Neural cell (in vitro differentiated cells): Measurements from ENCODE around the gene SMIM44.

Source experiments
- EZH2 ChIP-seq: fragments of 200-600, 300-800 bp; shearing (Covaris generic), sonication (generic); IDR thresholded peaks from 2 replicates; pipeline ENCODE4 v1.6.1; 2014; ENCODE audit warnings: antibody characterized with exemption, low read length, borderline replicate concordance, mild to moderate bottlenecking; ENCODE audit not compliant: insufficient read depth, poor library complexity, severe bottlenecking
- POLR2AphosphoS5 ChIP-seq: IDR thresholded peaks from 2 replicates; pipeline ENCODE4 v1.6.1; 2012
- RAD21 ChIP-seq: fragments of 450-650 bp; conservative IDR thresholded peaks from 2 replicates; pipeline ENCODE4 v1.6.1; 2014; ENCODE audit warnings: antibody characterized with exemption, mild to moderate bottlenecking, moderate library complexity
- TAF1 ChIP-seq: IDR thresholded peaks from 2 replicates; pipeline ENCODE4 v1.6.1; 2012; ENCODE audit warnings: low read depth
- TF ChIP-seq, protein P1 (sequence below): fragments of 450-650 bp; IDR thresholded peaks from 2 replicates; pipeline ENCODE4 v1.5.1; 2014; ENCODE audit warnings: antibody characterized with exemption, mild to moderate bottlenecking, moderate library complexity; ENCODE audit not compliant: poor library complexity, severe bottlenecking
- TF ChIP-seq, protein P2 (sequence below): IDR thresholded peaks from 2 replicates; pipeline ENCODE4 v1.6.1; 2012; ENCODE audit warnings: borderline replicate concordance

DNA sequence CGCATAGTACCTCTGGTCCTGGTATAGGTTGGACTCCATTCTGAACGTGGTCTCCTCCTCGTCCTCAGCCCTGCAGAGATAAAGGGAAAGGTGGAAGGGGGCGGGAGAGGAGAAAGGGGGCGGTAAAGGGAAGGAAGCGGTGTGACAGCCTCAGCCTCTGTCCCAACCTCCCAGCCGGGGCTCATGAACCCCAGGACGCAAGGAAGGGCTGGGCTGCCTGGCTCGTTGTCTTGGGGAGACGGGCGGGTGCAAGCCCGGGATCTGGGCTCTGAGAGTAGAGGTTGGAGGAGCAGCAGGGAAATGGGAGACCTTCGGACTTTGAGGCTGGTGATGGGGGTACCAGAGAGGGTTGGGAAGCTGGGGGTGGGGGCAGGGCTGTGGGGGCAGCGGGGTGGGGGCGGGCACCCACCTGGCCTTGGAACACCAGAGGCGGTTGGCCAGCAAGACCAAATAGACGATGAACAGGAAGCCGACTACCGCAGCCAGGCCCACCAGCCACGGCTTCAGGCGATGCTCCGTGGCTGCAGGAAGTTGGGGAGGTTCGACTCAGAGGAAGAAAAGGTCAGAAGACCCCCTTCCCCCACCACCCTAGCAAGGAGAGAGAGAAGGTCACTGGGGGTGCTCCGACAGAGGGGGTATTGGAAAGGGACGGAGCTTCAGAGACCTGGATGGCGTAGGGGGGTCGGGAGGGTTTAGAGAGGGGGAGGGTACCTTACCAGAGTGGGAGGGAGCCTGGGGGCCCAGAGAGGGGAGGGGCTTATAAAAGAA, 4.6 kb downstream of the SMIM44 start:
- TF ChIP-seq, protein P1, sequence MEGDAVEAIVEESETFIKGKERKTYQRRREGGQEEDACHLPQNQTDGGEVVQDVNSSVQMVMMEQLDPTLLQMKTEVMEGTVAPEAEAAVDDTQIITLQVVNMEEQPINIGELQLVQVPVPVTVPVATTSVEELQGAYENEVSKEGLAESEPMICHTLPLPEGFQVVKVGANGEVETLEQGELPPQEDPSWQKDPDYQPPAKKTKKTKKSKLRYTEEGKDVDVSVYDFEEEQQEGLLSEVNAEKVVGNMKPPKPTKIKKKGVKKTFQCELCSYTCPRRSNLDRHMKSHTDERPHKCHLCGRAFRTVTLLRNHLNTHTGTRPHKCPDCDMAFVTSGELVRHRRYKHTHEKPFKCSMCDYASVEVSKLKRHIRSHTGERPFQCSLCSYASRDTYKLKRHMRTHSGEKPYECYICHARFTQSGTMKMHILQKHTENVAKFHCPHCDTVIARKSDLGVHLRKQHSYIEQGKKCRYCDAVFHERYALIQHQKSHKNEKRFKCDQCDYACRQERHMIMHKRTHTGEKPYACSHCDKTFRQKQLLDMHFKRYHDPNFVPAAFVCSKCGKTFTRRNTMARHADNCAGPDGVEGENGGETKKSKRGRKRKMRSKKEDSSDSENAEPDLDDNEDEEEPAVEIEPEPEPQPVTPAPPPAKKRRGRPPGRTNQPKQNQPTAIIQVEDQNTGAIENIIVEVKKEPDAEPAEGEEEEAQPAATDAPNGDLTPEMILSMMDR = no peak
- TF ChIP-seq RAD21 (no peak), EZH2 (no peak), POLR2AphosphoS5 (no peak), TAF1 (no peak)
- TF ChIP-seq, protein P2, sequence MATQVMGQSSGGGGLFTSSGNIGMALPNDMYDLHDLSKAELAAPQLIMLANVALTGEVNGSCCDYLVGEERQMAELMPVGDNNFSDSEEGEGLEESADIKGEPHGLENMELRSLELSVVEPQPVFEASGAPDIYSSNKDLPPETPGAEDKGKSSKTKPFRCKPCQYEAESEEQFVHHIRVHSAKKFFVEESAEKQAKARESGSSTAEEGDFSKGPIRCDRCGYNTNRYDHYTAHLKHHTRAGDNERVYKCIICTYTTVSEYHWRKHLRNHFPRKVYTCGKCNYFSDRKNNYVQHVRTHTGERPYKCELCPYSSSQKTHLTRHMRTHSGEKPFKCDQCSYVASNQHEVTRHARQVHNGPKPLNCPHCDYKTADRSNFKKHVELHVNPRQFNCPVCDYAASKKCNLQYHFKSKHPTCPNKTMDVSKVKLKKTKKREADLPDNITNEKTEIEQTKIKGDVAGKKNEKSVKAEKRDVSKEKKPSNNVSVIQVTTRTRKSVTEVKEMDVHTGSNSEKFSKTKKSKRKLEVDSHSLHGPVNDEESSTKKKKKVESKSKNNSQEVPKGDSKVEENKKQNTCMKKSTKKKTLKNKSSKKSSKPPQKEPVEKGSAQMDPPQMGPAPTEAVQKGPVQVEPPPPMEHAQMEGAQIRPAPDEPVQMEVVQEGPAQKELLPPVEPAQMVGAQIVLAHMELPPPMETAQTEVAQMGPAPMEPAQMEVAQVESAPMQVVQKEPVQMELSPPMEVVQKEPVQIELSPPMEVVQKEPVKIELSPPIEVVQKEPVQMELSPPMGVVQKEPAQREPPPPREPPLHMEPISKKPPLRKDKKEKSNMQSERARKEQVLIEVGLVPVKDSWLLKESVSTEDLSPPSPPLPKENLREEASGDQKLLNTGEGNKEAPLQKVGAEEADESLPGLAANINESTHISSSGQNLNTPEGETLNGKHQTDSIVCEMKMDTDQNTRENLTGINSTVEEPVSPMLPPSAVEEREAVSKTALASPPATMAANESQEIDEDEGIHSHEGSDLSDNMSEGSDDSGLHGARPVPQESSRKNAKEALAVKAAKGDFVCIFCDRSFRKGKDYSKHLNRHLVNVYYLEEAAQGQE = no peak
